Activated CD4-positive, alpha-beta T cell treated with anti-CD3 and anti-CD28 coated beads, Interleukin-10, Interleukin-2, amounts not matched to agents 100 ng/mL and 50 ng/mL, durations not matched to agents 16 hours and 8 hours (primary cell): Measurements from ENCODE around the gene SHISA4.
"Not testable (repeated sequence)": the region's sequence is repeated elsewhere in the genome, so short reads cannot be mapped to it uniquely, and the experiment has no call there.

Experiments used
- DNase-seq: peaks from one replicate; pipeline ENCODE4 v3.0.0-alpha.2; 2020

SHISA4 gene, protein sequence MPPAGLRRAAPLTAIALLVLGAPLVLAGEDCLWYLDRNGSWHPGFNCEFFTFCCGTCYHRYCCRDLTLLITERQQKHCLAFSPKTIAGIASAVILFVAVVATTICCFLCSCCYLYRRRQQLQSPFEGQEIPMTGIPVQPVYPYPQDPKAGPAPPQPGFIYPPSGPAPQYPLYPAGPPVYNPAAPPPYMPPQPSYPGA

DNA sequence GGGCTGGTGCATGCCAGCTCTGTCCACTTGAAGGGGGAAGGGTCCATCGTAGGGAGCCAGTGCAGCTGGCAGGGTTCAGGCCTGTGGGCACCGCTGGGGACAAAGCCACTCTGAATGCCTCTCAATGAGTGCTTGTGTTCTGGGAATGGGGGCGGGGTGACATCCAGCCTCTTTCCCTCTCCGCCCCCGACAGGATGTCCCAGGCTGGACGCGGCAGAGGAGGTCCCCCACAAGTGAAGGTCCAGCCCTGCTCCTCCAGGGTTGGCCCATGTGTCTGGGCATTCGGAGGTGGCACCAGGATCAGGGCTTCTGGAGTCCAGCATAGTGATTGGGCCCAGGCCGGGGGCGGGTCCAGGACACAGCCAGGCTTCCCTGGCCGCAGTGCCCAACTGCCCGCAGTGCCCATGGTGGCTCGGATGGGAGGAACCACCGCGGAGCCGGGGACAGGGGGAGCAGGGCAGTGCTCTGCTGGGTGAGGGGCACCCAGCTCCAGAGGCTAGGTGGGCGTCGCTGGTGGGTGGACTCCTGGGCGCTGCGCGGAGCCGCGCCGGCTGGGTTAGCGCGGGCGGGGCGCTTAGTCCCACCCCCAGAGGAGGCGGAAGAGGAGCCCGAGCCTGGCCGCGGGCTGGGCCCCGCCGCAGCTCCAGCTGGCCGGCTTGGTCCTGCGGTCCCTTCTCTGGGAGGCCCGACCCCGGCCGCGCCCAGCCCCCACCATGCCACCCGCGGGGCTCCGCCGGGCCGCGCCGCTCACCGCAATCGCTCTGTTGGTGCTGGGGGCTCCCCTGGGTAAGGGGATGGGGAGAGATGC, at the start of gene SHISA4:
SHISA4 (plus strand) TSS at position 617 of the 808 bp plus-strand sequence; CDS start at position 714, 97 bp downstream.
- no peak for DNase-seq

DNA sequence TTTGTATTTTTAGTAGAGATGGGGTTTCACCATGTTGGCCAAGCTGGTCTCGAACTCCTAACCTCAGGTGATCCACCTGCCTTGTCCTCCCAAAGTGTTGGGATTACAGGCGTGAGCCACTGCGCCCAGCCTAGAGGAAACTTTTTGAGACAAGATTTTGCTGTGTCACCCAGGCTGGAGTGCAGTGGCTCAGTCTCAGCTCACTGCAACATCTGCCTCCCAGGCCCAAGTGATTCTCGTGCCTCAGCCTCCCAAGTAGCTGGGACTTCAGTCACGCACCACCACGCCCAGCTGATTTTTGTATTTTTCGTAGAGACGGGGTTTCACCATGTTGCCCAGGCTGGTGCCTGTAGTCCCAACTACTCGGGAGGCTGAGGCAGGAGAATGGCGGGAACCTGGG, 49.6 kb upstream of the SHISA4 start:
- DNase-seq = not testable (repeated sequence)

DNA sequence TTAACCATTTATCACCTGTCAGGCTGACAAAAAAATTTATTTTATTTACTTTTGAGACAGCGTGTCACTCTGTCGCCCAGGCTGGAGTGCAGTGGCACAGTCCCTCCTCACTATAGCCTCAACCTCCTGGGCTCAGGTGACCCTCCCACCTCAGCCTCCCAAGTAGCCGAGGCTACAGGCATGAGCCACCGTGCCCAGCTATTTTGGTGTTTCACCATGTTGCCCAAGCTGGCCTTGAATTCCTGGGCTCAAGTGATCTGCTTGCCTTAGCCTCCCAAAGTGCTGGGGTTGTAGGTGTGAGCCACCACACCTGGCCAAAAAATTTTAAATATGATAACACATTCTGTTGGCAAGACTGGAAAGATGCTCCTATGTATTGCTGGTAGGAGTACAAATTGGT, 48.6 kb upstream of the SHISA4 start:
- DNase-seq = no peak

DNA sequence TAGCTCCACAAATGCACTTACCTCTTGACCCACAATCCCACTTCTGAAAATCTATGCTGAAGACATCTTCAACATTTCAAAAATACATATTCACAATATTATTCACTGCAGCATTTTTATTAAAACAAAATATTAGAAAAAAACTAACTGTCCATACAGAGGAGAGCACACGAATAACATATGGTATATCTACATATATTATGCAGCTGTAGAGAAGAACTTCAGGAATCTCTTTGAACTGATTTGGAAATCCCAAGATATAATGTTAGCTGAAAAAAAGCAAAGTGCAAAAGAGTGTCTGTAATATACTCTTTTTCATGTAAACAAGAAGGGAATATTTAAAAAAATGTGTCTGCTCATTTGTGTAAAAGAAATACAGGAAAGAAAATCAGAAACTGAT, 48.2 kb upstream of the SHISA4 start:
- no peak for DNase-seq

GRCh38 chr1:201841265-201841912, 47.3 kb upstream of the SHISA4 start:
- no peak for DNase-seq

- no peak for DNase-seq
Observed at GRCh38 chr1:201842472-201843027, 46.1 kb upstream of the SHISA4 start.

DNA sequence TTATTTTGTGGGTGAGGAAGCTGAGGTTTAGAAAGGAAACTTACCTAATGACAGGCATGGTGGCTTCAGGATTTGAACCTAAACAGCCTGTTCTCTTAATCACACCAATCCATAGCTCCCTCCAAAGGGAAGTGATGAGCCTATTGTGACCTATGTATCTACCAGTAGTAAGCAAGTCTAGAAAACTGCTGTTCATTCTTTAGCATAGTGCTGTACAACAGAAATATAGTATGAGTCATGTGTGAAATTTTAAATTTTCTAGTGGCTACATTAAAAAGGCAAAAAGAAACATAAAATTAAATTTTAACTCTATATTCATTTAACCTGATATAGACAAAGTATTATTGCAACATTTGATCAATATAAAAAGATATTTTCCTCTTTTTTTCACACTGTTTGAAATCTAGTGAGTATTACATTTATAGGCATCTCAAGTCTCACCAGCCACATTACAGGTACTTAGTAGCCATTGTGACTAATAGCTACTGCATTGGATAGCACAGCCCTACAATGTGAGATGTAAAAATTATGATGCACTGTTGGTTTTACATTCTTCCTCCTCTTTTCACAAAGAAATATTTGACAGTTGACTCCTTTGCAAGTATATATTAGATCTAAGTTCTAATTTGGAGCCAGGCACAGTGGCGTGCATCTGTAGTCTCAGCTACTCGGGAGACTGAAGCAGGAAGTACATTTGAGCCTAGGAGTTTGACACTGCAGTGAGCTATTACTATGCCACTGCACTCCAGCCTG, 43.2 kb upstream of the SHISA4 start:
- DNase-seq = no peak

DNA sequence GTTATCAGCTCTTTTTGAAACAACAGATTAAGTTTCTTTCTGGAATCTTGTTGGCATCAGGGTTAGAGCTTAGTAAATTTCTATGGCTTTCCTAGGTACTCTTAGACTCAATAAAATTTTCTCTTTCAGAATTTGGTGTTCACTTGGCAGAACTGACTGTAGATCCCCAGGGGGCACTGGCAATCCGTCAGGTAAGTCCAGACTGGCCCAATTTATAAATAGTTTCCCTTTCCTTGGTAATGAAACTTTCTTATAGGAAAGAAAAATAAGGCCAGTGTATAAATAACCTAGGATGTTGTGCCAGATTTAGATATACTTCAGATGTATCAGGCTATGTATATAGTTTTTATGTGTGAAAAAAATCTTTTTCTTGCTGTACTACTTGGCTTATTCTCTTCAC, 41.5 kb upstream of the SHISA4 start:
- DNase-seq = no peak

DNA sequence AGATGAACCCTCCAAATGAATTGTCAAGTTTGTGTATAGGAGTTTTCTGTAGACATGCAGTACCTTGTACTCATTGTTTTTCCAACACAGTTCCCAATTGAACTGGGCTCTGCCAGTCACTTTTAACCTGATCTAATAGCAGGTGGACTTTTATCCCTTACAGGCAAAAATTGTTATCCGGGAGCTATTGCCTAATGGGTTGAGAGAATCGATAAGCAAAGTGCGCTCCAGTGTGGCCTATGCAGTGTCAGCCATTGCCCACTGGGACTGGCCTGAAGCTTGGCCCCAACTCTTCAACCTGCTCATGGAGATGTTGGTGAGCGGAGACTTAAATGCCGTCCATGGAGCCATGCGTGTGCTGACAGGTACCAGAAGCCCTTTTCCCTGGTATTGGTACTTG, 40.5 kb upstream of the SHISA4 start:
- no peak for DNase-seq

DNA sequence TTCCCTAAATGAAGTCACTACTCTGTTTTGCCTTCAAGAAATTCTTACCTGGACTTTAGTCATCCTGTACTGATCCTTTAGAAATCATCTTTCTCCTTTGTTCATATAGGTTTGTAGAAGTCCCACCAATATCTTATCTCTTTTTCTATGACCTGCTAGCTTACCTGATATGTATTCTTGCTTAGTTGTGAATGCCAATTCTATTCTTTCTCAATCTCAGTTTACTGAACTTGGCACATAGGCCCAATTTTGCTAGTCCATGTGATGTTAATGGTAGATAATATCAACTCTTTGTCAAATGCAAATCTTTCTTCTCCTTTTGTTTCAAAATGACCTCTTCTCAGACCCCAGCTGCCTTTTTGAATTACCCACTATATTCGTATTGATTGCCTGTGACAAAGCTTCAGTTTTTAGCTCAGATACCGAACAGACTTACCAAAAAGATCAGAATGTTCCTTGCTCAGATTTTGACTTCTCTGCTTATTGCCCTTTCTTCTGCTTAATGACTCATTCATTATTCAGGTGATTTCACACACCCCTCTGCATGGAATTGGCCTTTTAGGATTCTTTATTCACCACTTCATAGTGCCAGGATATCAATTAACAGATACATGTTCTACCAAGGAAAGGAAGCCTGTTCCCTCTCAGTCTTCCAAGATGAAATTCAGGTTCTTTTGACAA, 39.2 kb upstream of the SHISA4 start:
- no peak for DNase-seq

DNA sequence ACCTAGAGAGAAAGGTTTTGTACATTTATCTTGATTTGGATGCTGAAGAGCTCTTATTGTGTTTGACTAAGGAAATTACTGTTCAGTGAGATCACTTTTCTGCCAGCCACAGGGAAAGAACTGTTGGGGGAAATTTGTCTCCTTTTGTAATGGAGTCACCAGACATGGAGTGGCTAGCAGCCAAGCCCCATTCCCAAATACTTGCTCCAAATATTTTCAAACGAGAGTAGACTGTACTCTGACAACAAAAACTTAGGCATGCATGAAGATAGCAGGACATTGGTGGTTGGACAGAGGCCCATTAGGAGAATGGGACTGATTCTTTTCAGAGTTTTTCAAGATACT, 38.7 kb upstream of the SHISA4 start:
- DNase-seq = no peak

- no peak for DNase-seq
Observed at GRCh38 chr1:201851949-201852348, 36.7 kb upstream of the SHISA4 start.

- not testable (repeated sequence) for DNase-seq
Observed at GRCh38 chr1:201856722-201857121, 32.0 kb upstream of the SHISA4 start.

- DNase-seq = no peak
Observed at GRCh38 chr1:201859424-201859823, 29.3 kb upstream of the SHISA4 start.

DNA sequence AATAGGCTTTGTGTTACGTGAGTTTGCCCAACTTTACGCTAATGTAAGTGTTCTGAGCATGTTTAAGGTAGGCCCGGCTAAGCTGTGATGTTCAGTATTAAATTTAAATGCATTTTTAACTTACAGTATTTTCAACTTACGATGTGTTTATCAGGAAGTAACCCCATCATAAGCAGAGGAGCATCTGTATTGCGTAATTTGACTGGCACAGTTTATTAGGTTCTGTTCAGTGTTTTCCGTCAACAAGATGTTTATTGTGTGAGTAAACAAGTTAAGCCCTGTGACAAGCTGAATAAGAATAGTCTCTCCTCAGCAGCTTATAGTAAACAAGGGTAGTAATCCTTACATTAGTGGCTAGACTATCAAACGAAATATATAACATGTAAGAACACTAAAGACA, 27.2 kb upstream of the SHISA4 start:
- no peak for DNase-seq

DNA sequence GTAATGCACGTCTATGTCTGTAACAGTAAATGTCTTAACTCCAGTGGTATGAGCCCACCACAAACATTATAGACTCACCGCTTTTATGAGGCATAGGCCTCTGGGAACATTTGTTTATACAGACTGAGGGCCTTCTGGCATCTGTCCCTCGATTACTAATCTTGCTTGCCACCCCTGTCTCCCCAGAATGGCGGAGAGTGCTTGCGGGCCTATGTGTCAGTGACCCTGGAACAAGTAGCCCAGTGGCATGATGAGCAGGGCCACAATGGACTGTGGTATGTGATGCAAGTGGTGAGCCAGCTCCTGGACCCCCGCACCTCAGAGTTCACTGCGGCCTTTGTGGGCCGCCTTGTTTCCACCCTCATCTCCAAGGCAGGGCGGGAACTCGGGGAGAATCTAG, 18.3 kb upstream of the SHISA4 start:
- DNase-seq = no peak

DNA sequence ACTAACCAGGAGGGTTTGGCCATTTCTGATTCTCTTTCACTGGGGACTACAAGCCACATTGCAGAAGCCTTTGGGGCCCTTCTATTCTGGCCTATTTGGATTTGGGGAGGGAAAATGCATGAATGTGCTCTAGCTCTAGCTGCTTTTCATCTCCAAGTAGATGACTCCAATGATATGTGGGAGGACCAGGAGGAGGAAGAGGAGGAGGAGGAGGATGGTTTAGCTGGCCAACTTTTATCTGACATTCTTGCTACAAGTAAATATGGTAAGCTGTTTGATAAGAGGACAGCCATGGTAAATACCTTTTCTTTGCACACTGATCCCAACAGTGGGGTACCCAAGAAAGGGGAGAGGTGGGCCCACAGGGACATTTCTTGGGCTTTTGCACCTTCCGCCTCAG, 14.0 kb upstream of the SHISA4 start:
- no peak for DNase-seq

GRCh38 chr1:201876148-201876818, 12.4 kb upstream of the SHISA4 start:
- DNase-seq = no peak

DNA sequence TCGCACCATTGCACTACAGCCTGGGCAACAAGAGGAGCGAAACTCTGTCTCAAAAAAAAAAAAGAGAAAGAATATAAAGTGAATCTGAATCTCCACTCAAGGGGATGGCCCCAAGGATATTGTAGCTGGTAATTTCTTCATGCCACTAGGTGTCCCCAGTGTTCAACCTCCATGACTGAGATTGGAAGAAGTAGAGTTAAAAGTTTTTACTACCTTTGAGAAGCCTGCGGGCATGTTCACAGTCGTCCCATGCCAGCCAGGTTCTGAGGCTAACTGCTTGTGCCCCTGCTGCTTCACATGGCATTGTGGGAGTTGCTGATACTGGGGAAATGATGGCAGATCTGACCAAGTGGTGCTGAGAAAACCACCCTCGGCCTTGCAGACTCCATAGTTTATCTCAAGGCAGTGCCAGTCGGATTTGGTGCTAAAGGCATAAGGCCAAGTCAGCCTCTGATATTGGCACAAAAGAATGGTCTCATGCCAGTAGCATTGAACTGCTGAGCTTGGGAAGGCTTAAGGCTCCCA, 10.8 kb upstream of the SHISA4 start:
- peak; percentile 39 for DNase-seq

- DNase-seq = no peak
Observed at GRCh38 chr1:201880928-201881571, 7.6 kb upstream of the SHISA4 start.

DNA sequence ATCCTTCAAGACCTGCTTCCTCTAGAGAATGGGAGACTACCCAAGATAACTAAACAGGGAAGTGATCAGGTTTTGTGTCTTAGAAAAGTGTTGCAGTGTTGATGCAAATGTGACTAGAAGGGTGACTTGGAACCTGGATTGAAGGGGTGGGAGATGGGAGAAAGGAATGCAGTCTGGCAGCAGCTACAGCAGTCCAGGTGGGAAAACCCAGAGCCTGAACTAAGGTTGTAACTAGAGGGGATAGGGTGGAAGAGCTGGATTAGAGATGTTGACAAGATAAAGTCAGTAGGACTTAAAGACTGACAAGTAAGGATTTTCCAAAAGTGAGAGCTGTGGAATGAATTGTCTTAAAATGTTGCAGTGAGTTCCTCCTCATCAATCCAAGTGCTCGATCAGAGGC, 7.1 kb upstream of the SHISA4 start:
- no peak for DNase-seq
